T-cell (primary cell): Measurements from ENCODE around the gene HCAR2. TPM values are rescaled to one million over a fixed set of nuclear protein-coding genes. Genes with fewer than 3 reads are reported as not detected.
"Not testable (repeated sequence)": the region's sequence is repeated elsewhere in the genome, so short reads cannot be mapped to it uniquely, and the experiment has no call there.

Source experiments
- ATAC-seq, 4 experiments: fragments of 200-7000 bp in 3 of 4; fragments of 150-1000 bp in 1 of 4; cut with Tn5 transposase; replicated peaks in 1 of 4; 1 replicate in 3 of 4; 2 replicates in 1 of 4; pipeline ENCODE4 v1.10.0; 2021; ENCODE audit warnings: moderate library complexity in 3 of 4, mild to moderate bottlenecking in 2 of 4, moderate number of reproducible peaks in 1 of 4
- CTCF ChIA-PET, 2 donors: fragments of 300-600 bp; sonication (Branson Sonifier 250); formaldehyde crosslinking; loops; one replicate each; lab custom pipeline; 2022; ENCODE audit warnings: antibody characterized with exemption in 2 of 2; lab: Charles Lee
- POLR2A ChIA-PET, 2 donors: fragments of 300-600 bp; sonication (Branson Sonifier 250); formaldehyde crosslinking; loops; one replicate each; lab custom pipeline; 2022; ENCODE audit warnings: antibody characterized with exemption in 2 of 2; lab: Charles Lee
- DNase-seq, 35 experiments: peaks; one replicate each; pipeline versions ENCODE4 v3.0.0 to v3.0.0-alpha.2; 2013 to 2023
- H3K27ac ChIP-seq: one replicate; pipeline ENCODE4 v1.5.1; 2013; ENCODE audit warnings: low read length
- H3K27me3 ChIP-seq, 2 experiments: replicated peaks in 1 of 2; 1 replicate in 1 of 2; 2 replicates in 1 of 2; pipeline versions ENCODE4 v1.6.1 to v1.7.0; 2013; ENCODE audit warnings: low read length in 1 of 2, mixed read lengths in 1 of 2; ENCODE audit not compliant: control insufficient read depth in 2 of 2, insufficient read depth in 2 of 2; ENCODE audit errors: extremely low read depth in 1 of 2
- H3K36me3 ChIP-seq, 2 donors: 1 replicate in 1 of 2; 2 replicates in 1 of 2; pipeline versions ENCODE4 v1.6.1 to v1.7.0; 2013; ENCODE audit warnings: low read length in 1 of 2; ENCODE audit not compliant: control insufficient read depth in 2 of 2, insufficient read depth in 1 of 2; ENCODE audit errors: extremely low read depth in 1 of 2
- H3K4me1 ChIP-seq, 2 experiments: 1 replicate in 1 of 2; 2 replicates in 1 of 2; pipeline versions ENCODE4 v1.6.1 to v1.7.0; 2013; ENCODE audit warnings: low read length in 2 of 2, mixed read lengths in 1 of 2; ENCODE audit not compliant: insufficient read depth in 2 of 2, control insufficient read depth in 1 of 2; ENCODE audit errors: extremely low read depth in 1 of 2
- H3K4me3 ChIP-seq, 2 donors: 1 replicate in 1 of 2; 2 replicates in 1 of 2; pipeline versions ENCODE4 v1.5.1 to v1.7.0; 2013; ENCODE audit warnings: mild to moderate bottlenecking in 2 of 2, low read length in 1 of 2, moderate library complexity in 1 of 2; ENCODE audit not compliant: control insufficient read depth in 1 of 2; ENCODE audit errors: extremely low read depth in 1 of 2
- H3K9me3 ChIP-seq: 2 replicates; pipeline ENCODE4 v1.7.0; 2013
- H3K27ac Mint-ChIP-seq, 2 donors: one replicate each; pipeline ENCODE4 v1.8.0; 2020 to 2021; ENCODE audit warnings: mild to moderate bottlenecking in 2 of 2, mixed read lengths in 2 of 2
- H3K27me3 Mint-ChIP-seq, 2 donors: one replicate each; pipeline ENCODE4 v1.8.0; 2021 to 2022; ENCODE audit warnings: mixed read lengths in 2 of 2
- H3K36me3 Mint-ChIP-seq: one replicate; pipeline ENCODE4 v1.8.0; 2021; ENCODE audit warnings: mixed read lengths
- H3K4me1 Mint-ChIP-seq, 3 donors: one replicate each; pipeline ENCODE4 v1.8.0; 2020 to 2022; ENCODE audit warnings: mixed read lengths in 3 of 3, mild to moderate bottlenecking in 1 of 3
- H3K4me3 Mint-ChIP-seq, 3 donors: one replicate each; pipeline ENCODE4 v1.8.0; 2020 to 2022; ENCODE audit warnings: mild to moderate bottlenecking in 3 of 3, mixed read lengths in 3 of 3, moderate library complexity in 3 of 3
- H3K9me3 Mint-ChIP-seq, 3 donors: one replicate each; pipeline ENCODE4 v1.8.0; 2020 to 2022; ENCODE audit warnings: mixed read lengths in 3 of 3
- WGBS: methylation state at CpG from one replicate; pipeline ENCODE4 v1.1.5; 2013; ENCODE audit warnings: missing lambda C conversion rate; ENCODE audit not compliant: insufficient coverage; 5-methylcytosine and 5-hydroxymethylcytosine counted together
- total RNA-seq, 35 experiments: library from RNA in 6 of 35; stranded (reverse) in 6 of 35; fragments of 120-200 nt in 1 of 35; gene quantifications; one replicate each; pipeline versions ENCODE4 v1.2.1 to v1.2.4 and lab custom pipeline; 2013 to 2026

The HCAR2 gene
- total RNA-seq, 5 donors from 2014 or later (not counting 1 experiment from before 2014, with no cell fraction given), result 0.23 TPM; not detected in 4

- H3K4me1 Mint-ChIP-seq, ATAC-seq, H3K4me3 Mint-ChIP-seq, H3K27me3 Mint-ChIP-seq, DNase-seq, H3K36me3 Mint-ChIP-seq, H3K9me3 ChIP-seq, H3K4me1 ChIP-seq, H3K27ac ChIP-seq, H3K27ac Mint-ChIP-seq, H3K27me3 ChIP-seq, H3K36me3 ChIP-seq, H3K9me3 Mint-ChIP-seq, CTCF ChIA-PET, H3K4me3 ChIP-seq, POLR2A ChIA-PET: not testable (repeated sequence)
- WGBS, result 90% methylated on average over 3 of the region's 4 CpGs
Observed at GRCh38 chr12:122701481-122701880, 1.7 kb downstream of the HCAR2 start.

GRCh38 chr12:122700038-122700710 is 3.0 kb downstream of the HCAR2 start:
- H3K4me1 Mint-ChIP-seq, H3K4me1 ChIP-seq, ATAC-seq, CTCF ChIA-PET, H3K27me3 ChIP-seq, H3K27ac Mint-ChIP-seq, H3K9me3 ChIP-seq, H3K27ac ChIP-seq, H3K4me3 Mint-ChIP-seq, H3K27me3 Mint-ChIP-seq, DNase-seq, H3K36me3 ChIP-seq, POLR2A ChIA-PET, H3K9me3 Mint-ChIP-seq, H3K36me3 Mint-ChIP-seq, H3K4me3 ChIP-seq: not testable (repeated sequence)
- WGBS, result no CpG with 5 or more reads among the region's 9 CpGs

GRCh38 chr12:122696922-122697321 is 6.2 kb downstream of the HCAR2 start:
- H3K4me1 Mint-ChIP-seq, H3K27ac Mint-ChIP-seq, H3K27me3 Mint-ChIP-seq, CTCF ChIA-PET, H3K36me3 Mint-ChIP-seq, H3K36me3 ChIP-seq, ATAC-seq, H3K9me3 Mint-ChIP-seq, H3K27ac ChIP-seq, DNase-seq, POLR2A ChIA-PET, H3K27me3 ChIP-seq, H3K4me3 ChIP-seq, H3K4me1 ChIP-seq, H3K4me3 Mint-ChIP-seq, H3K9me3 ChIP-seq: not testable (repeated sequence)
- no CpG with 5 or more reads among the region's 2 CpGs for WGBS

- H3K27ac Mint-ChIP-seq, result no peak overlapping the region
Observed at GRCh38 chr12:122691566-122691965, 11.6 kb downstream of the HCAR2 start.

GRCh38 chr12:122688291-122688690 is 14.9 kb downstream of the HCAR2 start:
- no peak overlapping the region for H3K4me3 Mint-ChIP-seq
- peaks cover 0 to 3% (median 3%) of the 10 kb centered on the region in 3 donors for H3K4me1 Mint-ChIP-seq
- H3K4me1 ChIP-seq, result no peaks in the 10 kb centered on the region
- H3K27ac ChIP-seq, result no peak overlapping the region
- H3K36me3 Mint-ChIP-seq, result no peaks in the 10 kb centered on the region
- no peak overlapping the region for H3K4me3 ChIP-seq
- no peak overlapping the region for H3K27ac Mint-ChIP-seq
- no peaks in the 10 kb centered on the region for H3K36me3 ChIP-seq
- no peaks in the 10 kb centered on the region for H3K9me3 Mint-ChIP-seq
- ChIA-PET POLR2A (no interaction called here), CTCF (no interaction called here)
- WGBS, result 90% methylated on average over 3 of the region's 3 CpGs
- H3K27me3 Mint-ChIP-seq, result no peaks in the 10 kb centered on the region
- DNase-seq (no peak), ATAC-seq (no peak)
- no peaks in the 10 kb centered on the region for H3K27me3 ChIP-seq
- no peaks in the 10 kb centered on the region for H3K9me3 ChIP-seq

More at GRCh38 chr12:122691566-122691965, 11.6 kb downstream of the HCAR2 start:
- H3K4me3 Mint-ChIP-seq, result no peak overlapping the region
- Histone ChIP-seq H3K4me1 (no peaks in the 10 kb centered on the region), H3K27ac (no peak overlapping the region), H3K9me3 (no peaks in the 10 kb centered on the region), H3K4me3 (no peak overlapping the region), H3K36me3 (no peaks in the 10 kb centered on the region), H3K27me3 (no peaks in the 10 kb centered on the region)
- H3K9me3 Mint-ChIP-seq, result no peaks in the 10 kb centered on the region
- ChIA-PET CTCF (no interaction called here), POLR2A (no interaction called here)
- H3K4me1 Mint-ChIP-seq, result peaks cover 0 to 3% (median 3%) of the 10 kb centered on the region in 3 donors
- no peaks in the 10 kb centered on the region for H3K27me3 Mint-ChIP-seq
- ATAC-seq, result no peak
- no CpG with 5 or more reads among the region's 3 CpGs for WGBS
- no peak for DNase-seq
- no peaks in the 10 kb centered on the region for H3K36me3 Mint-ChIP-seq

DNA sequence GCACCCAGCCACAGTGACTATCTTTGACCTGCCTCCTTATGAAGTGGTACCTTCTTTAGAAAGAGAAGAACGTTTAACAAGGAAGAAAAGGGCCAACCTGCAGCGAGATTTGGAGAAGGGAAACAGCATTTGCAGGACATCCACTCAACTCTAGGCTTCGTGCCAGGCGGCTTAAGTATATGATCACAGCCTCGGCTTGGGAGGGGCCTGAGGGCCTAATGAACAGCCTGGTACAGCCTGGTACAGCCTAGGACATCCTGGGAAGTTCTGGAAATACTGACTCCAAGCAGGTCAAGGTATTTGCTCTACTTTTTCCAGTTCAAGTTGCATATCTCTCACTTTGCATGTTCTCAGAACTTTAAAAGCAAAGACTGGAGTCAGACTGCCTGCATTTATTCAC is 16.1 kb downstream of the HCAR2 start:
- H3K4me1 ChIP-seq, result no peaks in the 10 kb centered on the region
- Mint-ChIP-seq H3K4me3 (no peak overlapping the region), H3K9me3 (no peaks in the 10 kb centered on the region), H3K36me3 (no peaks in the 10 kb centered on the region), H3K27me3 (no peaks in the 10 kb centered on the region), H3K27ac (no peak overlapping the region), H3K4me1 (peaks cover 0 to 3% (median 3%) of the 10 kb centered on the region in 3 donors)
- H3K36me3 ChIP-seq, result no peaks in the 10 kb centered on the region
- no peak overlapping the region for H3K4me3 ChIP-seq
- DNase-seq, result no peak
- no peaks in the 10 kb centered on the region for H3K9me3 ChIP-seq
- no peak overlapping the region for H3K27ac ChIP-seq
- H3K27me3 ChIP-seq, result no peaks in the 10 kb centered on the region
- ChIA-PET CTCF (no interaction called here), POLR2A (no interaction called here)
- WGBS, result 78% methylated on average over 5 of the region's 5 CpGs
- no peak for ATAC-seq

GRCh38 chr12:122686538-122686937 is 16.6 kb downstream of the HCAR2 start:
- ATAC-seq, result no peak
- CTCF ChIA-PET, result no interaction called here
- POLR2A ChIA-PET, result no interaction called here
- no peaks in the 10 kb centered on the region for H3K36me3 ChIP-seq
- H3K36me3 Mint-ChIP-seq, result no peaks in the 10 kb centered on the region
- H3K27ac ChIP-seq, result no peak overlapping the region
- H3K4me1 Mint-ChIP-seq, result peaks cover 0 to 2% (median 2%) of the 10 kb centered on the region in 3 donors
- no peak overlapping the region for H3K4me3 Mint-ChIP-seq
- no peaks in the 10 kb centered on the region for H3K27me3 ChIP-seq
- H3K4me3 ChIP-seq, result no peak overlapping the region
- H3K4me1 ChIP-seq, result no peaks in the 10 kb centered on the region
- no peaks in the 10 kb centered on the region for H3K9me3 ChIP-seq
- 90% methylated on average over 2 of the region's 3 CpGs for WGBS
- DNase-seq, result no peak
- no peaks in the 10 kb centered on the region for H3K9me3 Mint-ChIP-seq
- H3K27me3 Mint-ChIP-seq, result no peaks in the 10 kb centered on the region
- H3K27ac Mint-ChIP-seq, result no peak overlapping the region
